Measurements from ENCODE around the gene CCDC121.
"Not testable (repeated sequence)": the region's sequence is repeated elsewhere in the genome, so short reads cannot be mapped to it uniquely, and the experiment has no call there.

CCDC121 gene

GRCh38 chr2:27640722-27641245 lies 12.0 kb upstream of the CCDC121 start:
- no peak for TF ChIP-seq CTCF (IDR thresholded peaks at IDR 0.05; ENCODE audit: insufficient read depth, low read length, missing control alignments)
- CTCF ChIA-PET: interaction anchor here (1.8 kb wide), 1 partner anchor 43 kb away, joined by 5 read pairs; no protein-coding TSS in a partner anchor
- DNase-seq (ENCODE audit: low read depth, low spot score): no peak
- no peak overlapping the region for H3K4me3 ChIP-seq (ENCODE audit: low read depth, low read length)
- POLR2A ChIA-PET: interaction anchor here (0.6 kb wide), 1 partner anchor 213 kb away, joined by 3 read pairs; no protein-coding TSS in a partner anchor

GRCh38 chr2:27638709-27639108 lies 9.9 kb upstream of the CCDC121 start:
- TF ChIP-seq CTCF (IDR thresholded peaks at IDR 0.05; ENCODE audit: insufficient read depth, low read length, missing control alignments): no peak
- CTCF ChIA-PET: interaction anchor here (1.6 kb wide), 1 partner anchor 45 kb away, joined by 9 read pairs; no protein-coding TSS in a partner anchor
- peak; percentile 76 for DNase-seq (ENCODE audit: low read depth, low spot score)
- POLR2A ChIA-PET: interaction anchor here (0.6 to 1.8 kb wide), 5 partner anchors 11 to 210 kb away, joined by 3 to 12 read pairs (median 3); partner anchors contain the start of genes CCDC121, GPN1 and NRBP1
- no peak overlapping the region for H3K4me3 ChIP-seq (ENCODE audit: low read depth, low read length)

GRCh38 chr2:27638037-27638637 lies 9.3 kb upstream of the CCDC121 start:
- H3K4me3 ChIP-seq (ENCODE audit: low read depth, low read length): no peak overlapping the region
- TF ChIP-seq CTCF (IDR thresholded peaks at IDR 0.05; ENCODE audit: insufficient read depth, low read length, missing control alignments): no peak
- ChIA-PET POLR2A (interaction anchor here (0.6 to 1.8 kb wide), 5 partner anchors 10 to 210 kb away, joined by 3 to 12 read pairs (median 3); partner anchors contain the start of genes CCDC121, GPN1 and NRBP1), CTCF (interaction anchor here (1.6 kb wide), 1 partner anchor 45 kb away, joined by 9 read pairs; no protein-coding TSS in a partner anchor)
- no peak for DNase-seq (ENCODE audit: low read depth, low spot score)

GRCh38 chr2:27636766-27637165 lies 8.0 kb upstream of the CCDC121 start:
- CTCF ChIA-PET: interaction anchor here (1.9 kb wide), 1 partner anchor 46 kb away, joined by 9 read pairs; no protein-coding TSS in a partner anchor
- DNase-seq (ENCODE audit: low read depth, low spot score): no peak

GRCh38 chr2:27634291-27634690 lies 5.5 kb upstream of the CCDC121 start:
- TF ChIP-seq CTCF (IDR thresholded peaks at IDR 0.05; ENCODE audit: insufficient read depth, low read length, missing control alignments): no peak
- no peak overlapping the region for H3K4me3 ChIP-seq (ENCODE audit: low read depth, low read length)
- ChIA-PET POLR2A (no interaction called here), CTCF (interaction anchor here (1.2 kb wide), 1 partner anchor 49 kb away, joined by 3 read pairs; no protein-coding TSS in a partner anchor)
- DNase-seq (ENCODE audit: low read depth, low spot score): no peak

More at GRCh38 chr2:27636766-27637165, 8.0 kb upstream of the CCDC121 start:
- no peak for TF ChIP-seq CTCF (IDR thresholded peaks at IDR 0.05; ENCODE audit: insufficient read depth, low read length, missing control alignments)
- POLR2A ChIA-PET: no interaction called here
- H3K4me3 ChIP-seq (ENCODE audit: low read depth, low read length): no peak overlapping the region

- POLR2A ChIA-PET; DNase-seq (ENCODE audit: low read depth, low spot score); CTCF ChIA-PET; H3K4me3 ChIP-seq (ENCODE audit: low read depth, low read length): not testable (repeated sequence)
Observed at GRCh38 chr2:27630257-27630656, 1.4 kb upstream of the CCDC121 start.

Data from AG04449 (cell line).